Lung (tissue), 12 donors: Measurements from ENCODE around the gene ARL8A. TPM values are rescaled to one million over a fixed set of nuclear protein-coding genes. Genes with fewer than 3 reads are reported as not detected.

Experiments
- ATAC-seq: fragments of 200-7000 bp; cut with Tn5 transposase; one replicate; pipeline ENCODE4 v1.9.1; 2020; ENCODE audit warnings: moderate number of reproducible peaks; ENCODE audit not compliant: insufficient read depth, low FRiP score
- DNase-seq, 3 donors: peaks; one replicate each; pipeline ENCODE4 v3.0.0-alpha.2; 2013 to 2017
- H3K27ac ChIP-seq, 2 donors: one replicate each; pipeline ENCODE4 v1.5.1; 2013; ENCODE audit warnings: mild to moderate bottlenecking in 2 of 2, moderate library complexity in 2 of 2, control low read depth in 1 of 2, inconsistent platforms in 1 of 2, low read depth in 1 of 2, low read length in 1 of 2
- H3K27me3 ChIP-seq, 3 donors: one replicate each; pipeline ENCODE4 v1.5.1; 2013; ENCODE audit warnings: low read length in 2 of 3; ENCODE audit not compliant: control insufficient read depth in 3 of 3, insufficient read depth in 3 of 3
- H3K36me3 ChIP-seq, 4 donors: one replicate each; pipeline ENCODE4 v1.5.1; 2013; ENCODE audit warnings: low read length in 4 of 4, mild to moderate bottlenecking in 1 of 4, moderate library complexity in 1 of 4; ENCODE audit not compliant: control insufficient read depth in 4 of 4, insufficient read depth in 4 of 4
- H3K4me1 ChIP-seq, 5 donors: one replicate each; pipeline ENCODE4 v1.5.1; 2013; ENCODE audit warnings: low read length in 5 of 5, mild to moderate bottlenecking in 2 of 5, moderate library complexity in 1 of 5; ENCODE audit not compliant: control insufficient read depth in 5 of 5, insufficient read depth in 5 of 5
- H3K4me3 ChIP-seq: one replicate; pipeline ENCODE4 v1.5.1; 2013; ENCODE audit warnings: mild to moderate bottlenecking, control low read depth, moderate library complexity
- H3K9ac ChIP-seq, 2 donors: one replicate each; pipeline ENCODE4 v1.5.1; 2013; ENCODE audit warnings: low read length in 2 of 2, control low read depth in 1 of 2; ENCODE audit not compliant: insufficient read depth in 1 of 2
- H3K9me3 ChIP-seq, 4 donors: one replicate each; pipeline ENCODE4 v1.5.1; 2013; ENCODE audit warnings: low read length in 3 of 4, mild to moderate bottlenecking in 1 of 4, moderate library complexity in 1 of 4; ENCODE audit not compliant: control insufficient read depth in 4 of 4, insufficient read depth in 3 of 4
- CTCF ChIP-seq: IDR thresholded peaks from 2 replicates; pipeline ENCODE4 v1.5.1; 2012; ENCODE audit warnings: mild to moderate bottlenecking; ENCODE audit errors: control extremely low read depth, extremely low read depth
- WGBS, 2 donors: extraction: QIAGEN DNeasy Blood & Tissue Kit; methylation state at CpG; one replicate each; pipeline ENCODE4 v1.1.7; 2013; 5-methylcytosine and 5-hydroxymethylcytosine counted together
- polyA plus RNA-seq, 2 donors: library from polyadenylated mRNA; stranded (reverse); fragments of 200-250 nt; gene quantifications; one replicate each; pipeline ENCODE4 v1.2.1, GENCODE V29; 2013
- total RNA-seq, 2 donors: library from RNA; depleted of rRNA in 1 of 2; stranded (reverse); fragments of >200 nt in 1 of 2; gene quantifications; one replicate each; pipeline ENCODE4 v1.2.1, GENCODE V29; 2014 to 2021
- donor health status: control.
- donor health status: control.
- donor health status: Bipolar disorder and iron deficiency.
- donor health status: healthy.
- donor health status: DM: yes; HTN: yes; CAD: no.

Gene ARL8A
- total and polyA plus RNA-seq, 4 donors = 27.8 to 82.0 (median 48.8) TPM

- H3K4me1 ChIP-seq = peaks cover 0 to 6% (median 0%) of the 10 kb centered on the region in 5 donors
- H3K9me3 ChIP-seq = no peaks in the 10 kb centered on the region
- H3K36me3 ChIP-seq = peaks cover 0 to 3% (median 0%) of the 10 kb centered on the region in 4 donors
- H3K4me3 ChIP-seq = no peak overlapping the region
- no peak overlapping the region for H3K27ac ChIP-seq
- peak; percentile 0 for TF ChIP-seq CTCF
- ATAC-seq = peak; percentile 66
- no peaks in the 10 kb centered on the region for H3K27me3 ChIP-seq
- no peak overlapping the region for H3K9ac ChIP-seq
- WGBS, 2 donors = 37 to 39% methylated on average over 11 of the region's 11 CpGs
- DNase-seq = peak; percentile 71 to 83 (median 74)
Observed at GRCh38 chr1:202154766-202155477, 10.4 kb upstream of the ARL8A start.

- Histone ChIP-seq H3K9ac (no peak overlapping the region), H3K27ac (no peak overlapping the region), H3K27me3 (no peaks in the 10 kb centered on the region), H3K9me3 (no peaks in the 10 kb centered on the region), H3K4me1 (peaks cover 0 to 6% (median 0%) of the 10 kb centered on the region in 5 donors), H3K4me3 (no peak overlapping the region), H3K36me3 (peaks cover 0 to 3% (median 0%) of the 10 kb centered on the region in 4 donors)
- DNase-seq = no peak
- ATAC-seq = no peak
- 71 to 85% methylated on average over 10 of the region's 10 CpGs for WGBS, 2 donors
- TF ChIP-seq CTCF = no peak
Observed at GRCh38 chr1:202154148-202154765, 9.7 kb upstream of the ARL8A start.

- Histone ChIP-seq H3K27ac (no peak overlapping the region), H3K27me3 (no peaks in the 10 kb centered on the region), H3K36me3 (peaks cover 0 to 3% (median 0%) of the 10 kb centered on the region in 4 donors), H3K4me1 (peaks cover 0 to 6% (median 0%) of the 10 kb centered on the region in 5 donors), H3K9me3 (no peaks in the 10 kb centered on the region), H3K9ac (no peak overlapping the region), H3K4me3 (no peak overlapping the region)
- no peak for DNase-seq
- 90 to 100% methylated on average over 4 of the region's 4 CpGs for WGBS, 2 donors
- no peak for ATAC-seq
- no peak for TF ChIP-seq CTCF
Observed at GRCh38 chr1:202153284-202153683, 8.7 kb upstream of the ARL8A start.
